Activated CD8-positive, alpha-beta memory T cell treated with anti-CD3 and anti-CD28 coated beads for 1 hour (primary cell): ENCODE data around the gene ITIH2.

Experiments used
- DNase-seq, 2 donors: peaks; one replicate each; pipeline ENCODE4 v3.0.0-alpha.2; 2020; ENCODE audit warnings: low read depth in 1 of 2; ENCODE audit errors: extremely low read depth in 1 of 2

The ITIH2 gene

GRCh38 chr10:7792541-7792940 lies 89.4 kb downstream of the ITIH2 start:
- no peak for DNase-seq

DNA sequence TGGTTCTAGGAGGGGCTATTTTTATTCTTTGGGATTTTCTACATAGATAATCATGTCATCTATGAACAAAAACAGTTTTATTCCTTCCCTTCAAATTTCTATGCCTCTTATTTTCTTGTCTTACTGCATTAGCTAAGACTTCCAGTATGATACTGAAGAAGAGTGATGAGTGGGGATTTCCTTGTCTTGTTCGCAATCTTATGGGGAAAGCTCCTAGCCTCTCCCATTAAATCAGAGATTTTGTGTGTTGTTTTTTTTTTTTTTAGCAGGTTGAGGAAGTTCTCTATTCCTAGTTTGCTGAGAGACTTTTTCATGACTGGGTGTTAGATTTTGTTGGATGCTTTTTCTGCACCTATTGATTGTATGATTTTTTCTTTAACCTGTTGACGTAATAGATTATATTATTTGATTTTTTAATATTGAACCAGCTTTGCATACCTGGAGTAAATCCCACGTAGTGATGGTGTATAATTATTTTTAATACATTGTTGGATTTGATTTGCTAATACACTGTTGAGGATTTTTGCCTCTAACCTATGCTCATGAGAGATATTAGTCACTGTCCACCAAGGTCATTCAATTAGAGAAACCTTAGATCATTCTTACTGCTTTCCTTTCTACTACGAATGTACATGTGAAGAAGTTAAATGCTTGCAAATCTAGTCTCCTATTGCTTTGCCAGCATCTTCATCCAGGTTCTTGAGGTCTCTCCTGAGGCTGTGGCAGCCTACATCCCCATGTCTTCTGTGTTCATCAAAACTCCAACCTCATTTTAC lies 91.3 kb downstream of the ITIH2 start:
- no peak for DNase-seq

DNA sequence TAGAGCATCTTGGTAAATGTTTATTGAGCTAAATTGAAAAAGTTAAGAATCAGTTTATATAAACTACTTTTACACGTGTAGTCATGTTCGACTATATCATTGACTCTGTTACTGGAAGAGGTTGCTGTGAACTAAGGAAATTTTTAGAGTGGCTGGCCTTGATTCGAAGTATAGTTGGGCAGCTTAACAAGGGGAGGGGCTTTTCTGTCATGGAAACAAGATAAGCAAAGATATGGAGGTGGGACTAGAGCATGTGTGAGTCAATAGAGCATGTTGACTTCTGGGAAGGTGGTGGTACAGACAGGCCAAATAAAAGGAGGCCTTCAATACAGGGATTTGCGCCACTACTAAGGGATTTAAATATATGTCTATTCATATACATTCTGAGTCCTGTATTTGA lies 92.5 kb downstream of the ITIH2 start:
- no peak for DNase-seq

- DNase-seq: no peak
Observed at GRCh38 chr10:7797582-7797981, 94.5 kb downstream of the ITIH2 start.
